ACHN (cell line): Measurements from ENCODE around the gene FOXD2.

ENCODE experiments used
- DNase-seq: peaks from one replicate; pipeline ENCODE4 v3.0.0-alpha.2; 2015
- in situ Hi-C: cut with HindIII; loops from 2 replicates; pipeline ENCODE4 v1.10.0; 2017; ENCODE audit warnings: low sequenced_read_pairs, low pct_ligation_motif_present, low pct_unique_long_range_greater_than_20kb

Gene FOXD2

GRCh38 chr1:47436979-47437446 is 831 bp upstream of the FOXD2 start:
- DNase-seq, result peak; percentile 38
- in situ Hi-C loops, result no loop called here

- in situ Hi-C loops, result no loop called here
- DNase-seq, result no peak
These were observed 547 bp downstream of the FOXD2 start for GRCh38 chr1:47438165-47439016.

GRCh38 chr1:47439017-47439818 is 1.4 kb downstream of the FOXD2 start:
- in situ Hi-C loops, result no loop called here
- no peak for DNase-seq

GRCh38 chr1:47439819-47440598 is 2.2 kb downstream of the FOXD2 start:
- DNase-seq, result no peak

GRCh38 chr1:47440599-47441081 is 2.8 kb downstream of the FOXD2 start:
- no peak for DNase-seq
- in situ Hi-C loops, result no loop called here

More at GRCh38 chr1:47439819-47440598, 2.2 kb downstream of the FOXD2 start:
- in situ Hi-C loops, result no loop called here

GRCh38 chr1:47441450-47442106 is 3.7 kb downstream of the FOXD2 start:
- no peak for DNase-seq
- in situ Hi-C loops, result no loop called here

- DNase-seq, result no peak
- in situ Hi-C loops, result no loop called here
These were observed 4.4 kb downstream of the FOXD2 start for GRCh38 chr1:47442202-47442601.

- no peak for DNase-seq
- in situ Hi-C loops, result no loop called here
These were observed 5.1 kb downstream of the FOXD2 start for GRCh38 chr1:47442842-47443529.

GRCh38 chr1:47443530-47444296 is 5.9 kb downstream of the FOXD2 start:
- no peak for DNase-seq

GRCh38 chr1:47444297-47444561 is 6.4 kb downstream of the FOXD2 start:
- no peak for DNase-seq
- in situ Hi-C loops, result no loop called here

More at GRCh38 chr1:47443530-47444296, 5.9 kb downstream of the FOXD2 start:
- in situ Hi-C loops, result no loop called here

GRCh38 chr1:47444562-47445465 is 7.0 kb downstream of the FOXD2 start:
- in situ Hi-C loops, result no loop called here

GRCh38 chr1:47445823-47446550 is 8.1 kb downstream of the FOXD2 start:
- in situ Hi-C loops, result no loop called here
- DNase-seq, result no peak

More at GRCh38 chr1:47444562-47445465, 7.0 kb downstream of the FOXD2 start:
- DNase-seq, result no peak

- in situ Hi-C loops, result no loop called here
- DNase-seq, result no peak
These were observed 10.8 kb downstream of the FOXD2 start for GRCh38 chr1:47448462-47449222.

GRCh38 chr1:47449822-47450552 is 12.1 kb downstream of the FOXD2 start:
- in situ Hi-C loops, result no loop called here
- DNase-seq, result peak; percentile 6
